Subcutaneous adipose tissue (tissue), 4 donors: Measurements from ENCODE around the gene HIBCH. TPM values are rescaled to one million over a fixed set of nuclear protein-coding genes. Genes with fewer than 3 reads are reported as not detected.

Experiments used
- CTCF ChIP-seq: fragments of 450-650 bp; IDR thresholded peaks from one replicate; pipeline ENCODE4 v1.5.1; 2016; ENCODE audit warnings: low read depth, mild to moderate bottlenecking, control low read depth, antibody characterized with exemption, moderate library complexity
- total RNA-seq, 4 donors: library from RNA; depleted of rRNA; stranded (reverse); fragments of >200 nt; gene quantifications; one replicate each; pipeline ENCODE4 v1.1.0, GENCODE V29; 2016

Gene HIBCH
- total RNA-seq, 4 donors from 2014 or later = 24.3 to 31.0 (median 26.5) TPM

- TF ChIP-seq CTCF = no peak
These were observed 35.8 kb downstream of the HIBCH start for GRCh38 chr2:190283783-190284182.

GRCh38 chr2:190280565-190281350 lies 38.9 kb downstream of the HIBCH start:
- no peak for TF ChIP-seq CTCF

- TF ChIP-seq CTCF = no peak
These were observed 42.2 kb downstream of the HIBCH start for GRCh38 chr2:190277234-190278112.

GRCh38 chr2:190272457-190272842 lies 47.2 kb downstream of the HIBCH start:
- no peak for TF ChIP-seq CTCF

GRCh38 chr2:190271783-190272456 lies 47.7 kb downstream of the HIBCH start:
- TF ChIP-seq CTCF = no peak

- no peak for TF ChIP-seq CTCF
These were observed 49.3 kb downstream of the HIBCH start for GRCh38 chr2:190270298-190270697.

- no peak for TF ChIP-seq CTCF
These were observed 52.3 kb downstream of the HIBCH start for GRCh38 chr2:190267302-190267701.
